ENCODE data around the gene IGSF6. TPM values are rescaled to one million over a fixed set of nuclear protein-coding genes. Genes with fewer than 3 reads are reported as not detected.

IGSF6 gene
- total and polyA plus RNA-seq, 12 donors, result 0.55 to 14.5 (median 1.7) TPM

DNA sequence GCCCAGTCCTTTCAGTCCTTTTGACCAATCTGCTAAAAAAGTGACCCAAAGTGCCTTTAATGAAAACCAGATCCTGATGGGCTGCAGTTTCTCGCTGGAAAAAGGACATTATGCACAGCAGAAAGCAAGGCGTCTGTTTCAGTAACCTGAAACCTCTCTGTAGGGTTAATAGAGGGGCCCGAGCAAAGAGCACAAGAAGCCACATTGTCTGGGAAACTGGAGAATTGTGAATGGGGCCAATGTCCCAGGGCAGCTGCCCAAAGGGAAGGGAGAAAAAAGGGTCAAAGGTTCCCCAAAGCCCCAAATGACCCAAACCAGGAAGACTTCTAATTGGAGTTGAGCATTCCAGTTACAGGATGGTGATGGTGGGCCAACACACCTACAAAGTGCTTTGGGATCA, 14.4 kb upstream of the IGSF6 start:
- ATAC-seq, result no peak
- Histone ChIP-seq H3K9me3 (no peaks in the 10 kb centered on the region), H3K27ac (no peak overlapping the region), H3K4me1 (peaks cover 0 to 10% (median 0%) of the 10 kb centered on the region in 9 donors), H3K27me3 (peaks cover 0 to 30% (median 19%) of the 10 kb centered on the region in 7 donors), H3K36me3 (no peaks in the 10 kb centered on the region), H3K4me3 (no peak overlapping the region)
- TF ChIP-seq, protein P1, sequence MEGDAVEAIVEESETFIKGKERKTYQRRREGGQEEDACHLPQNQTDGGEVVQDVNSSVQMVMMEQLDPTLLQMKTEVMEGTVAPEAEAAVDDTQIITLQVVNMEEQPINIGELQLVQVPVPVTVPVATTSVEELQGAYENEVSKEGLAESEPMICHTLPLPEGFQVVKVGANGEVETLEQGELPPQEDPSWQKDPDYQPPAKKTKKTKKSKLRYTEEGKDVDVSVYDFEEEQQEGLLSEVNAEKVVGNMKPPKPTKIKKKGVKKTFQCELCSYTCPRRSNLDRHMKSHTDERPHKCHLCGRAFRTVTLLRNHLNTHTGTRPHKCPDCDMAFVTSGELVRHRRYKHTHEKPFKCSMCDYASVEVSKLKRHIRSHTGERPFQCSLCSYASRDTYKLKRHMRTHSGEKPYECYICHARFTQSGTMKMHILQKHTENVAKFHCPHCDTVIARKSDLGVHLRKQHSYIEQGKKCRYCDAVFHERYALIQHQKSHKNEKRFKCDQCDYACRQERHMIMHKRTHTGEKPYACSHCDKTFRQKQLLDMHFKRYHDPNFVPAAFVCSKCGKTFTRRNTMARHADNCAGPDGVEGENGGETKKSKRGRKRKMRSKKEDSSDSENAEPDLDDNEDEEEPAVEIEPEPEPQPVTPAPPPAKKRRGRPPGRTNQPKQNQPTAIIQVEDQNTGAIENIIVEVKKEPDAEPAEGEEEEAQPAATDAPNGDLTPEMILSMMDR (IDR thresholded peaks at IDR 0.05), result no peak
- intact Hi-C loops (cut with DNase I), result no loop called here
- WGBS, 2 donors, result 38 to 46% methylated on average over 3 of the region's 3 CpGs
- DNase-seq, result no peak

DNA sequence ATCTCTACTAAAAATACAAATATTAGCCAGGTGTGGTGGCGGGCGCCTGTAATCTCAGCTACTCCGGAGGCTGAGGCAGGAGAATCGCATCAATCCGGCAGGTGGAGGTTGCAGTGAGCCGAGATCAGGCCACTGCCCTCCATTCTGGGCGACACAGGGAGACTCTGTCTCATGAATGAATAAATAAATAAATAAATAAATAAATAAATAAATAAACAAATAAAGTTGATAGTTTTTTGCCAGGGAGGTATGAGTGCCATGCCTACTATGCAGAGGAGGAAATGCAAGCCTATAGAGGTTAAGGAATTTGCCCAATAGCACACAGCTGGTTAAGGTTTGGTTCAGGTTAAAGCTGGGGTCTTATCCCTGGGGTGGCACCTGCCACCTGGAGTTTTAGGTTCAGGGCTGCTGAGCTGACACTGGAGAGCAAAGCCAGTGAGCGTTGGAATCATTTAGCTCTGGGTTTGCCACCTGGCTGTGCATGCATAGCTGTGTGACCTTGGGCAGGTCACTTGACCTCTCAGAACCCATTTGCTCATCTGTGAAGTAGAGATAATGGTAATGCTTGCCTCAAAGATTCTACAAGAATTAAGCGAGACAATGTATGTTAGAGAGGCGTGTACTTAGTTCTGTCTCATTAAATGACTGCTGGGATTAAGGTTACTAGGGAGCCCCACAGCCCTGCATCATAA, 12.5 kb upstream of the IGSF6 start:
- Histone ChIP-seq H3K4me3 (no peak overlapping the region), H3K4me1 (peaks cover 0 to 10% (median 1%) of the 10 kb centered on the region in 9 donors), H3K9me3 (no peaks in the 10 kb centered on the region), H3K27ac (no peak overlapping the region), H3K36me3 (no peaks in the 10 kb centered on the region), H3K27me3 (peaks cover 0 to 30% (median 19%) of the 10 kb centered on the region in 7 donors)
- 96% methylated on average over 10 of the region's 10 CpGs for WGBS, 2 donors
- no peak for DNase-seq
- ATAC-seq, result no peak
- TF ChIP-seq, protein P1 (IDR thresholded peaks at IDR 0.05), result no peak
- intact Hi-C loops (cut with DNase I), result no loop called here

DNA sequence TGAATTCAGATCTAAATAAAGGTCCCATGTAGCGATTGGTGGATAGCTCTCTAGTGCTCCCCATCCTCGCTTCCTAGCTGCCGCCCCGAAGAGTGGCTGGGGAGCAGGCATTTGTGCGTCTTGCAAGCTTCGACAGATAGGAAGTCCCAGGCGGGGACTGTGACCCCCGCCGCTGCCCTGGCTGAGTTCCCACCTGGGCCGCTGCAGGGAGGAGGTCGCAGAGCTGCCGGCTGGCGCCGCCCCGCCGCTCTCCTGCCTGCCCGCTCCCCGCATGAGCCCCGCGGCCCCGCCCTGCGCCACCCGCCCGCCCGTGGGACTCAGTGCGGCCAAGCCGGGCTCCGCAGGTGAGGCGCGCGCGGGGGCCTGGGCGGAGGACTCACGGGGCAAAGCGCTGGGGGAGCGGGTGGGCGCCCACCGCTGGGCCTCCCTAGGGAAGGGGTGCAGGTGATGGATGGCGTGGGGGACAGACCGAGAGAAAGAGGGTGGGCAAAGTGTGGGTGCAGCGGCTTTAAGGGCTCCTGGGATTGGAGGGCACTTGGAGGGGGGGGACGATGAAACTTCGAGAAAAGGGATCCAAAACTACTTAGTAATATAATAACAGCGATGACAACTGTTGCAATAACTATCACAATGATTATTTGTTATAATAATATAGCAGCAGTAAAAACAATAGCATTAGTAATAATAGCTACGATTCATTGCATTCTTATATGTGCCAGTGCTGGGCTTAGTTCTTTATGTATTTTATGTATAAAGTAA, 11.7 kb upstream of the IGSF6 start, which contains the start of gene OTOA:
TSS of gene OTOA (plus strand) at position 80 of the 759 bp plus-strand sequence. CDS start 14,547 bp downstream, outside the sequence.
- no peak for DNase-seq
- 11 to 13% methylated on average over 44 to 45 of the region's 45 CpGs for WGBS, 2 donors
- Histone ChIP-seq H3K27ac (no peak within 1 kb of the TSS), H3K27me3 (peaks cover 0 to 30% (median 19%) of the 10 kb centered on the region in 7 donors), H3K36me3 (no peaks in the 10 kb centered on the region), H3K4me1 (peaks cover 0 to 13% (median 3%) of the 10 kb centered on the region in 9 donors), H3K4me3 (peak within 1 kb of the TSS in 9 of 10 donors; percentile 29 to 45 (median 40)), H3K9me3 (no peaks in the 10 kb centered on the region)
- ATAC-seq, result peak in 4 of 8 donors; percentile 30 to 62 (median 46)
- intact Hi-C loops (cut with DNase I), result no loop called here
- TF ChIP-seq, protein P1 (IDR thresholded peaks at IDR 0.05), result no peak

DNA sequence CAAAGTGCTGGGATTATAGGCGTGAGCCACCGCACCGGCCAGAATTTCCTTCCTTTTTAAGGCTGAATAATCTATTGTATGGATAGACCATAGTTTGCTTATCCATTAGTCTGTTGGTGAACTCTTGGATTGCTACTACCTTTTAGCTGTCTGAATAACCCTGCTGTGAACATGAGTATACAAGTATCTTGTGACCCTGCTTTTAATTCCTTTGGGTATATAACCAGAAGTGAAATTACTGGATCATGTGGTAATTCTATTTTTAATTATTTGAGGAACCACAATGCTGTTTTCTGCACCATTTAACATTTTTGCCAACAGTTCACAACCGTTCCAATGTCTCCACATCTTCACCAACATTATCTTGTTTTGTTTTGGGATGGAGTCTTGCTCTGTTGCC, 6.7 kb upstream of the IGSF6 start:
- Histone ChIP-seq H3K36me3 (peaks cover 0 to 23% (median 0%) of the 10 kb centered on the region in 9 donors), H3K27ac (no peak overlapping the region), H3K9me3 (no peaks in the 10 kb centered on the region), H3K4me1 (peaks cover 0 to 53% (median 4%) of the 10 kb centered on the region in 9 donors), H3K27me3 (peaks cover 0 to 12% (median 0%) of the 10 kb centered on the region in 7 donors), H3K4me3 (no peak overlapping the region)
- intact Hi-C loops (cut with DNase I), result loop anchor here in 7 of 10 donors (5.0 to 10.0 kb wide), 3 partner anchors 43 to 48 kb away; no protein-coding TSS in a partner anchor
- TF ChIP-seq, protein P1 (IDR thresholded peaks at IDR 0.05), result no peak
- DNase-seq (no peak), ATAC-seq (peak in 3 of 8 donors; percentile 35 to 42 (median 40))
- WGBS, 2 donors, result 82 to 91% methylated on average over 4 of the region's 4 CpGs
